Measurements from ENCODE around the gene SPC25. TPM values are rescaled to one million over a fixed set of nuclear protein-coding genes. Genes with fewer than 3 reads are reported as not detected.

The SPC25 gene
- total and polyA plus RNA-seq, 12 donors: 0.10 to 3.7 (median 0.44) TPM; not detected in 5

DNA sequence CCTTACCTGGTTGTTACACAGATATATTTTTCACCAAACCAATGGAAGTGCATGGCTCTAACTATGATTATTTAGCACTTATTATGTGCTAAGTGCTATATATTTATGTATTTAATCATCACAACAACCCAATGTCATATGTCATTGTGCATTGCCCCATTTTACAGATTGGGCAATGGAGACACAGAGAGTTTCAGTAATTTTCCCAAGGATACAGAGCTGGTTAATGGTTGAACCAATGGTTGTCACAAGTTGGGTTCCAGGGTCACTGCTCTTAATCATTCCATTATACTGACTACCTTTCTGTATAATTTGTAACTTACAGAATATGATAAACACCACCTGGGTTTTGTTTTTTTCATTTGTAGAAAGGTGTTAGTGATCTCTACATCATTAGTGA, 58.6 kb downstream of the SPC25 start:
- H3K27me3 ChIP-seq: no peaks in the 10 kb centered on the region
- H3K27ac ChIP-seq: no peak overlapping the region
- ATAC-seq: no peak
- TF ChIP-seq CTCF (IDR thresholded peaks at IDR 0.05): no peak
- no peak for DNase-seq
- no peak overlapping the region for H3K4me3 ChIP-seq
- no peaks in the 10 kb centered on the region for H3K4me1 ChIP-seq
- H3K36me3 ChIP-seq: peaks cover 0 to 96% (median 18%) of the 10 kb centered on the region in 9 donors
- intact Hi-C loops (cut with DNase I): loop anchor here in 1 of 10 donors (10.0 kb wide), 1 partner anchor 47 kb away; no protein-coding TSS in a partner anchor
- H3K9me3 ChIP-seq: peaks cover 0 to 10% (median 0%) of the 10 kb centered on the region in 11 donors

GRCh38 chr2:168830958-168831357, 59.3 kb downstream of the SPC25 start:
- Histone ChIP-seq H3K4me3 (no peak overlapping the region), H3K36me3 (peaks cover 0 to 95% (median 18%) of the 10 kb centered on the region in 9 donors), H3K4me1 (no peaks in the 10 kb centered on the region), H3K9me3 (peaks cover 0 to 10% (median 0%) of the 10 kb centered on the region in 11 donors), H3K27ac (no peak overlapping the region), H3K27me3 (no peaks in the 10 kb centered on the region)
- no peak for TF ChIP-seq CTCF (IDR thresholded peaks at IDR 0.05)
- ATAC-seq (no peak), DNase-seq (no peak)
- intact Hi-C loops (cut with DNase I): loop anchor here in 1 of 10 donors (10.0 kb wide), 1 partner anchor 46 kb away; no protein-coding TSS in a partner anchor

- Histone ChIP-seq H3K4me3 (no peak overlapping the region), H3K36me3 (peaks cover 0 to 60% (median 0%) of the 10 kb centered on the region in 9 donors), H3K9me3 (no peaks in the 10 kb centered on the region), H3K4me1 (peaks cover 0 to 8% (median 0%) of the 10 kb centered on the region in 9 donors), H3K27ac (no peak overlapping the region), H3K27me3 (no peaks in the 10 kb centered on the region)
- no peak for DNase-seq
- intact Hi-C loops (cut with DNase I): no loop called here
- ATAC-seq: no peak
- no peak for TF ChIP-seq CTCF (IDR thresholded peaks at IDR 0.05)
These were observed 65.1 kb downstream of the SPC25 start for GRCh38 chr2:168825126-168825525.

DNA sequence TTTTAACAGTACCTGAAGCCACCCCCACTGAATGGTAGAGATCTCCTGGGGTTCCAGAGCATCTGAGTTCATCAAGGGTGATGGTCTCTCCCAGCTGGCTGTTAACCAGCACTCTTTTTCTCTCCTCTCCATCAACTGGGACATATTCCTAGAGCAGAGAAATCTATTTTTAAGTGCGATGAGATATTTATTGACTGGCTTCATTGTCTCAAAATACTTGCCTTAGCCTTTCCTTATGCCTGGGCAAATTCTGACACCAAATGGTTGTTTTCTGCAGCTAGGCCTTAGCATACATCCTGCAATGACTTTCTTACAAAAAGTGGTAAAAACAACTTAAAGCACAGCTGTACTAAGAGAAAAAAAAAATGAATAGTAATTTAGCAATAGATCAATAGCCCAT, 68.2 kb downstream of the SPC25 start:
- peak in 3 of 8 donors; percentile 41 to 58 (median 54) for ATAC-seq
- H3K27ac ChIP-seq: no peak overlapping the region
- peaks cover 0 to 27% (median 12%) of the 10 kb centered on the region in 9 donors for H3K4me1 ChIP-seq
- TF ChIP-seq CTCF (IDR thresholded peaks at IDR 0.05): peak in 2 of 9 donors; percentile 28 to 30
- WGBS, 2 donors: 34 to 51% methylated on average over 1 of the region's 1 CpG
- DNase-seq: no peak
- intact Hi-C loops (cut with DNase I): no loop called here
- H3K27me3 ChIP-seq: no peaks in the 10 kb centered on the region
- no peaks in the 10 kb centered on the region for H3K9me3 ChIP-seq
- H3K36me3 ChIP-seq: peaks cover 0 to 34% (median 0%) of the 10 kb centered on the region in 9 donors
- no peak overlapping the region for H3K4me3 ChIP-seq
